ENCODE results near the gene CCNQ. TPM values are rescaled to one million over a fixed set of nuclear protein-coding genes. Genes with fewer than 3 reads are reported as not detected.

Gene CCNQ
- total RNA-seq, 6 experiments from 2014 or later: 25.7 to 31.9 (median 29.6) TPM

- no peak overlapping the region for H3K4me3 Mint-ChIP-seq
- no peaks in the 10 kb centered on the region for H3K36me3 Mint-ChIP-seq (ENCODE audit: low read depth)
- TF ChIP-seq CTCF (IDR thresholded peaks at IDR 0.05): no peak
- H3K27me3 Mint-ChIP-seq (ENCODE audit: insufficient read depth): peaks cover 9% of the 10 kb centered on the region
- no peaks in the 10 kb centered on the region for H3K4me1 Mint-ChIP-seq (ENCODE audit: low read depth)
- no peak for DNase-seq
- no peaks in the 10 kb centered on the region for H3K9me3 Mint-ChIP-seq
- H3K27ac Mint-ChIP-seq: no peak overlapping the region
Observed at GRCh38 chrX:153539979-153540358, 59.0 kb downstream of the CCNQ start.

- no peaks in the 10 kb centered on the region for H3K9me3 Mint-ChIP-seq
- H3K4me3 Mint-ChIP-seq: no peak overlapping the region
- no peaks in the 10 kb centered on the region for H3K4me1 Mint-ChIP-seq (ENCODE audit: low read depth)
- H3K27me3 Mint-ChIP-seq (ENCODE audit: insufficient read depth): peaks cover 9% of the 10 kb centered on the region
- DNase-seq: peak; percentile 46
- TF ChIP-seq CTCF (IDR thresholded peaks at IDR 0.05): peak; percentile 87
- H3K36me3 Mint-ChIP-seq (ENCODE audit: low read depth): no peaks in the 10 kb centered on the region
- H3K27ac Mint-ChIP-seq: no peak overlapping the region
Observed at GRCh38 chrX:153539171-153539978, 59.6 kb downstream of the CCNQ start.

GRCh38 chrX:153538424-153538823 lies 60.5 kb downstream of the CCNQ start:
- no peak for TF ChIP-seq CTCF (IDR thresholded peaks at IDR 0.05)
- Mint-ChIP-seq H3K36me3 (ENCODE audit: low read depth) (no peaks in the 10 kb centered on the region), H3K27ac (no peak overlapping the region), H3K9me3 (no peaks in the 10 kb centered on the region), H3K4me1 (ENCODE audit: low read depth) (no peaks in the 10 kb centered on the region), H3K4me3 (no peak overlapping the region), H3K27me3 (ENCODE audit: insufficient read depth) (peaks cover 9% of the 10 kb centered on the region)
- no peak for DNase-seq

Other genes with a start within 250 kb of the CCNQ start
- gene PNMA6E, start 197.8 kb downstream of the CCNQ start, total RNA-seq (2021; fragmentation: NEBNext Ultra II Directional; extraction: Animal tissue kit (Norgen Biotek cat#: 25700)): not detected
- gene ZFP92, start 187.7 kb downstream of the CCNQ start, total RNA-seq (2021; fragmentation: NEBNext Ultra II Directional; extraction: Animal tissue kit (Norgen Biotek cat#: 25700)): under 1 TPM; 0.03 to 0.38 (median 0.06) TPM
- under 1 TPM; 0.33 to 0.99 (median 0.69) TPM for gene TREX2, start 153.1 kb downstream of the CCNQ start, total RNA-seq (2021; fragmentation: NEBNext Ultra II Directional; extraction: Animal tissue kit (Norgen Biotek cat#: 25700))
- gene HAUS7, start 128.6 kb downstream of the CCNQ start, total RNA-seq (2021; fragmentation: NEBNext Ultra II Directional; extraction: Animal tissue kit (Norgen Biotek cat#: 25700)): 10 to 100 TPM; 20.3 to 32.0 (median 28.2) TPM
- 100 to 1,000 TPM; 324 to 382 (median 367) TPM for gene BGN, start 104.2 kb downstream of the CCNQ start, total RNA-seq (2021; fragmentation: NEBNext Ultra II Directional; extraction: Animal tissue kit (Norgen Biotek cat#: 25700))
- gene ATP2B3, start 81.5 kb downstream of the CCNQ start, total RNA-seq (2021; fragmentation: NEBNext Ultra II Directional; extraction: Animal tissue kit (Norgen Biotek cat#: 25700)): not detected
- not detected for gene DUSP9, start 48.1 kb upstream of the CCNQ start, total RNA-seq (2021; fragmentation: NEBNext Ultra II Directional; extraction: Animal tissue kit (Norgen Biotek cat#: 25700))
- gene PNCK, start 74.7 kb upstream of the CCNQ start, total RNA-seq (2021; fragmentation: NEBNext Ultra II Directional; extraction: Animal tissue kit (Norgen Biotek cat#: 25700)): under 1 TPM in 2 of 6 experiments, not detected in 4; 0.26 to 0.43 TPM
- 10 to 100 TPM; 14.0 to 33.8 (median 17.7) TPM for gene SLC6A8, start 88.8 kb upstream of the CCNQ start, total RNA-seq (2021; fragmentation: NEBNext Ultra II Directional; extraction: Animal tissue kit (Norgen Biotek cat#: 25700))
- 100 to 1,000 TPM; 203 to 295 (median 218) TPM for gene BCAP31, start 125.2 kb upstream of the CCNQ start, total RNA-seq (2021; fragmentation: NEBNext Ultra II Directional; extraction: Animal tissue kit (Norgen Biotek cat#: 25700))
- gene ABCD1, start 125.7 kb upstream of the CCNQ start, total RNA-seq (2021; fragmentation: NEBNext Ultra II Directional; extraction: Animal tissue kit (Norgen Biotek cat#: 25700)): 10 to 100 TPM; 12.9 to 18.9 (median 14.5) TPM
- 10 to 100 TPM; 13.2 to 33.4 (median 15.8) TPM for gene PLXNB3, start 165.1 kb upstream of the CCNQ start, total RNA-seq (2021; fragmentation: NEBNext Ultra II Directional; extraction: Animal tissue kit (Norgen Biotek cat#: 25700))
- under 1 TPM; 0.14 to 0.51 (median 0.27) TPM for gene SRPK3, start 181.9 kb upstream of the CCNQ start, total RNA-seq (2021; fragmentation: NEBNext Ultra II Directional; extraction: Animal tissue kit (Norgen Biotek cat#: 25700))
- 10 to 100 TPM; 60.2 to 67.1 (median 62.8) TPM for gene IDH3G, start 195.2 kb upstream of the CCNQ start, total RNA-seq (2021; fragmentation: NEBNext Ultra II Directional; extraction: Animal tissue kit (Norgen Biotek cat#: 25700))
- 100 to 1,000 TPM; 171 to 247 (median 182) TPM for gene SSR4, start 195.5 kb upstream of the CCNQ start, total RNA-seq (2021; fragmentation: NEBNext Ultra II Directional; extraction: Animal tissue kit (Norgen Biotek cat#: 25700))
- not detected for gene PDZD4, start 231.4 kb upstream of the CCNQ start, total RNA-seq (2021; fragmentation: NEBNext Ultra II Directional; extraction: Animal tissue kit (Norgen Biotek cat#: 25700))

Measured in HFFc6 (cell line).